ENCODE data around the gene TSPAN15. TPM values are rescaled to one million over a fixed set of nuclear protein-coding genes. Genes with fewer than 3 reads are reported as not detected.

The TSPAN15 gene
- total and polyA plus RNA-seq, 2 of the 4 experiments (the other 2 are of a cell fraction) = 0.48 TPM; not detected in 1

DNA sequence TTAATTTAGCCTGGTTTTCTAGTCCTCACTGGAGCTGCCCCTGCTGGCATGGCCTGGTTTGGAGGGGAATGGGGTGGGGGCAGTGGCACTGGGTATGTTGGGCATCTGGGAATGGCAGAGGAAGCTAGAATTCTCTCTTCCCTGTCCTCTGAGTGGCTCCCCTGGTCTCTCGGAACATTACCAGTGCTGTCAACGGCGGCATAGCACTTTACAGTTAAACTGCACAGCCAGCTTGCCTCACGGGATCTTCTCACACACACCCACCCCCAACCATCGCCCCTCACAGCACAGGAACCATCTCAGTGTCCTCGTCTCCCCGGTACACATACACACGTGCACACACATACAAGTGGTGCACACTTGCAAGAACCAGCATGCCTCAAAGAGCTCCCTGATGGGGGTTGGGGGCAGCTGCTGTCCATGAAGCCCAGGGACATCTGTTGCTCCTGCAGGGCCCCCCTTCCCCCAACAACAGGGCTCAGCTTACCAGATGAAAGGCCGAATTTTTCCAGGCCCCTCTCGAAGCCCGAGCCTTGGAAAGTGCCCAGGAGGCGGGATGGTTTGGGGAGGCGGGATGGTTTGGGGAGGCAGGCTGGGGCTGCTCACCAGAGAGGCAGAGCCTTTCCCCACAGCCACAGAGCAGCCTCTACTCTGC, 41.0 kb downstream of the TSPAN15 start:
- no peak for ATAC-seq (ENCODE audit: low read depth)
- no peak overlapping the region for H2BK120ac ChIP-seq (ENCODE audit: low read depth, low read length)
- H3K79me1 ChIP-seq (ENCODE audit: low read depth in 1 of 2, low read length in 2 of 2) = no peaks in the 10 kb centered on the region
- no peak for DNase-seq
- POLR2A ChIA-PET (ENCODE audit: unreplicated experiment) = no interaction called here
- no peaks in the 10 kb centered on the region for H3K36me3 ChIP-seq (ENCODE audit: control insufficient read depth, insufficient read depth, low read length)
- intact Hi-C loops (cut with micrococcal nuclease) (no loop called here), dilution Hi-C loops (cut with HindIII; ENCODE audit: low sequenced_read_pairs, unreplicated experiment) (no loop called here), in situ Hi-C loops (cut with MboI; ENCODE audit: low sequenced_read_pairs) (no loop called here)
- H3K9me3 ChIP-seq (ENCODE audit: control insufficient read depth, insufficient read depth, low read length) = peaks cover 17% of the 10 kb centered on the region
- no peak overlapping the region for H3K4me3 ChIP-seq (ENCODE audit: insufficient read depth, low read depth, low read length)
- H2BK15ac ChIP-seq (ENCODE audit: low read depth, low read length) = no peak overlapping the region
- TF ChIP-seq, protein P1, sequence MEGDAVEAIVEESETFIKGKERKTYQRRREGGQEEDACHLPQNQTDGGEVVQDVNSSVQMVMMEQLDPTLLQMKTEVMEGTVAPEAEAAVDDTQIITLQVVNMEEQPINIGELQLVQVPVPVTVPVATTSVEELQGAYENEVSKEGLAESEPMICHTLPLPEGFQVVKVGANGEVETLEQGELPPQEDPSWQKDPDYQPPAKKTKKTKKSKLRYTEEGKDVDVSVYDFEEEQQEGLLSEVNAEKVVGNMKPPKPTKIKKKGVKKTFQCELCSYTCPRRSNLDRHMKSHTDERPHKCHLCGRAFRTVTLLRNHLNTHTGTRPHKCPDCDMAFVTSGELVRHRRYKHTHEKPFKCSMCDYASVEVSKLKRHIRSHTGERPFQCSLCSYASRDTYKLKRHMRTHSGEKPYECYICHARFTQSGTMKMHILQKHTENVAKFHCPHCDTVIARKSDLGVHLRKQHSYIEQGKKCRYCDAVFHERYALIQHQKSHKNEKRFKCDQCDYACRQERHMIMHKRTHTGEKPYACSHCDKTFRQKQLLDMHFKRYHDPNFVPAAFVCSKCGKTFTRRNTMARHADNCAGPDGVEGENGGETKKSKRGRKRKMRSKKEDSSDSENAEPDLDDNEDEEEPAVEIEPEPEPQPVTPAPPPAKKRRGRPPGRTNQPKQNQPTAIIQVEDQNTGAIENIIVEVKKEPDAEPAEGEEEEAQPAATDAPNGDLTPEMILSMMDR (conservative IDR thresholded peaks at IDR 0.05; ENCODE audit: low read depth, low read length) = no peak
- no peak for TF ChIP-seq RFX5 (IDR thresholded peaks at IDR 0.05; ENCODE audit: low read depth, low read length)
- no peaks in the 10 kb centered on the region for H3K4me1 ChIP-seq (ENCODE audit: control insufficient read depth, insufficient read depth, low read length)
- H2BK20ac ChIP-seq (ENCODE audit: low read depth, low read length) = no peak overlapping the region
- no peak overlapping the region for H3K9ac ChIP-seq (ENCODE audit: low read depth, low read length)
- no TSS peak for BruUV-seq (replicated peaks)
- H3K9me1 ChIP-seq (ENCODE audit: insufficient read depth, low read length) = no peaks in the 10 kb centered on the region
- no peak overlapping the region for H3K18ac ChIP-seq (ENCODE audit: low read depth, low read length)
- H3K27ac ChIP-seq (ENCODE audit: insufficient read depth, low read length) = no peak overlapping the region
- H2AFZ ChIP-seq (replicated peaks; ENCODE audit: low read length, poor library complexity) = no peak overlapping the region
- H4K8ac ChIP-seq (ENCODE audit: low read depth in 2 of 2, low read length in 2 of 2) = no peak overlapping the region
- H4K5ac ChIP-seq (ENCODE audit: low read depth, low read length) = no peak overlapping the region
- peaks cover 44% of the 10 kb centered on the region for H3K27me3 ChIP-seq (ENCODE audit: control insufficient read depth, insufficient read depth, low read length)
- H2BK5ac ChIP-seq (ENCODE audit: low read depth, low read length, poor library complexity, severe bottlenecking) = no peak overlapping the region
- H3K23ac ChIP-seq (ENCODE audit: low read depth, low read length) = no peak overlapping the region
- CTCF ChIA-PET = no interaction called here
- H4K20me1 ChIP-seq (ENCODE audit: insufficient read depth, low read length) = no peaks in the 10 kb centered on the region
- H2AK5ac ChIP-seq (ENCODE audit: low read depth, low read length) = no peak overlapping the region
- H3K4ac ChIP-seq (ENCODE audit: low read depth, low read length) = no peak overlapping the region
- no peak overlapping the region for H3K4me2 ChIP-seq (ENCODE audit: low read depth, low read length)
- H2AK9ac ChIP-seq (replicated peaks; ENCODE audit: low read depth, low read length, poor library complexity) = no peak overlapping the region
- no peak overlapping the region for H3K14ac ChIP-seq (replicated peaks; ENCODE audit: low read depth, low read length)
- 48% methylated on average over 4 of the region's 13 CpGs; no CpG with 5 or more reads in 1 of the 2 experiments for WGBS, 2 experiments (ENCODE audit: extremely low coverage in 2 of 2, insufficient read length in 1 of 2)
- no peak overlapping the region for H3K56ac ChIP-seq (ENCODE audit: extremely low read depth, insufficient read depth, low read length)
- no peak overlapping the region for H4K91ac ChIP-seq (ENCODE audit: insufficient read depth, low read depth, low read length)
